Activated CD8-positive, alpha-beta T cell treated with anti-CD3 and anti-CD28 coated beads, Interleukin-2, amount 10 ng/mL, durations not matched to agents 7 days and 5 days (primary cell): Measurements from ENCODE around the gene UBTD1. TPM values are rescaled to one million over a fixed set of nuclear protein-coding genes. Genes with fewer than 3 reads are reported as not detected.
"Not testable (repeated sequence)": the region's sequence is repeated elsewhere in the genome, so short reads cannot be mapped to it uniquely, and the experiment has no call there.

ENCODE experiments used
- ATAC-seq: fragments of 150-1000 bp; cut with Tn5 transposase; one replicate; pipeline ENCODE4 v1.10.0; 2021; ENCODE audit warnings: moderate library complexity
- CTCF ChIA-PET: fragments of 350-600 bp; sonication (Branson Sonifier 250); formaldehyde crosslinking; loops from one replicate; lab custom pipeline; 2021; ENCODE audit warnings: antibody characterized with exemption; lab: Charles Lee
- POLR2A ChIA-PET: fragments of 350-600 bp; sonication (Branson Sonifier 250); formaldehyde crosslinking; loops from one replicate; lab custom pipeline; 2021; ENCODE audit warnings: antibody characterized with exemption; lab: Charles Lee
- DNase-seq: peaks from one replicate; pipeline ENCODE4 v3.0.0-alpha.2; 2020
- H3K27ac Mint-ChIP-seq: one replicate; pipeline ENCODE4 v1.8.0; 2021; ENCODE audit warnings: mild to moderate bottlenecking, mixed read lengths
- H3K27me3 Mint-ChIP-seq: one replicate; pipeline ENCODE4 v1.8.0; 2021; ENCODE audit warnings: low read depth, mixed read lengths
- H3K36me3 Mint-ChIP-seq: one replicate; pipeline ENCODE4 v1.8.0; 2021; ENCODE audit warnings: low read depth, mixed read lengths
- H3K4me1 Mint-ChIP-seq: one replicate; pipeline ENCODE4 v1.8.0; 2021; ENCODE audit warnings: low read depth, mixed read lengths
- H3K4me3 Mint-ChIP-seq: one replicate; pipeline ENCODE4 v1.8.0; 2021; ENCODE audit warnings: mild to moderate bottlenecking, mixed read lengths
- H3K9me3 Mint-ChIP-seq: one replicate; pipeline ENCODE4 v1.8.0; 2022; ENCODE audit warnings: mixed read lengths; ENCODE audit not compliant: insufficient read depth
- total RNA-seq, 2 experiments: library from RNA; stranded (reverse); gene quantifications; one replicate each; pipeline ENCODE4 v1.2.3, GENCODE V29; 2021

Gene UBTD1
- total RNA-seq, 2 experiments from 2014 or later, result 0.58 to 1.1 TPM

DNA sequence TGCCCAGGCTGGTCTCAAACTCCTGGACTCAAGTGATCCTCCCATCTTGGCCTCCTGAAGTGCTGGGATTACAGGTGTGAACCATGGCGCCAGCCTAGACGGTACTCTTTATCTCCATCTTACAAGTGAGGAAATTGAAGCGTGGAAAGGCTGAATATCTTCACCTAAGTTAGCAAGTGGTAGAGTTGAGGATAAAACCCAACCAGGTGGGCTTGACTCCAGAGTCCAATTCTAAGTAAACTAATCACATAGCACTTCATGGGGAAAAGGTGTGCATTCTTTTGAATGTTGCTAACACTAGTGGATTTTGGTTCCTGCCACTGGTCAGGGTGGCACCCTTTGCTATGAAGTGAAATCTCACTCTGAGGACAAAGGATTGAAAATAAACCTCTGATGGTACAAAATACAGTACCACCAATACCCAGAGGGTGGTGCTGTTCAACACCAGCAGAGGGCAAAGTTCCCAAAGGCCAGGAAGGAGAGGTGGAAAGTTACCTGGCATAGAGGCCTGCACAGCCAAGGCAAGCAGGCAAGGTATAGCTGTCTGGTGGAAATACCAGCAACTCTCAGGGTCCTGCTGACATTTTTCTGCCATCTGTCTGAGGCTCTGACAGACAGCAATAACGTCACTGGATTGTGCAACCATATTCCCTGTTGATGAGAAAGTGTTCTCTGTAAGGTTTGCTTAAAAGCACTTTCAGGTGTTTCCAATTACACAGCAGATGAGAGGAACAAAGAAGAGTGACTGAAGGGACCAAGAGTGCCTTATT, 35.2 kb upstream of the UBTD1 start:
- Mint-ChIP-seq H3K4me1 (no peaks in the 10 kb centered on the region), H3K27me3 (no peaks in the 10 kb centered on the region), H3K9me3 (no peaks in the 10 kb centered on the region), H3K4me3 (no peak overlapping the region), H3K36me3 (peaks cover 65% of the 10 kb centered on the region), H3K27ac (peak overlapping the region; percentile 3)
- ChIA-PET CTCF (interaction anchor here (0.9 to 7.2 kb wide), 11 partner anchors 9 to 90 kb away, joined by 3 to 49 read pairs (median 4); no protein-coding TSS in a partner anchor), POLR2A (no interaction called here)
- DNase-seq (peak; percentile 54), ATAC-seq (peak; percentile 54)

DNA sequence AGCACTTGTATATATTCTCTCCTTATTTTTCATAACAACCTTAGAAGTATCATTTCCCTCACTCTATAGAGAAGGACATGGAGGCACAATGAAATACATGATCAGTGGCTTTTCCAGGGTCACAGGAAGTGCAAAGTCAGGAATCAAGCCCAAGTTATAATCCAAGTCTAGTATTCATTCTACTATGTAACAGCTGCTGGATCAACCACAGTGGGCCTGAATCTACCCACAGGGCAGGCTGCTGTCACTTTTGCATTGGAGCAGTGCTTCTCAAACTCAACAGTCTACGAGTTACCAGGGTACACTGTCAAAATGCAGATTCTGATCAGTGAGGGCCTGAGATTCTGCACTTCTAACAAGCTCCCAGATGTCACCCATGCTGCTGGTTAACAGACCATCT, 34.5 kb upstream of the UBTD1 start:
- no peak overlapping the region for H3K4me3 Mint-ChIP-seq
- ATAC-seq (no peak), DNase-seq (no peak)
- CTCF ChIA-PET, result interaction anchor here (0.7 to 7.2 kb wide), 12 partner anchors 9 to 89 kb away, joined by 3 to 49 read pairs (median 4); no protein-coding TSS in a partner anchor
- H3K27me3 Mint-ChIP-seq, result no peaks in the 10 kb centered on the region
- POLR2A ChIA-PET, result interaction anchor here (0.6 kb wide), 1 partner anchor 151 kb away, joined by 3 read pairs; no protein-coding TSS in a partner anchor
- H3K36me3 Mint-ChIP-seq, result peaks cover 64% of the 10 kb centered on the region
- no peaks in the 10 kb centered on the region for H3K4me1 Mint-ChIP-seq
- H3K9me3 Mint-ChIP-seq, result no peaks in the 10 kb centered on the region
- H3K27ac Mint-ChIP-seq, result peak overlapping the region; percentile 3

DNA sequence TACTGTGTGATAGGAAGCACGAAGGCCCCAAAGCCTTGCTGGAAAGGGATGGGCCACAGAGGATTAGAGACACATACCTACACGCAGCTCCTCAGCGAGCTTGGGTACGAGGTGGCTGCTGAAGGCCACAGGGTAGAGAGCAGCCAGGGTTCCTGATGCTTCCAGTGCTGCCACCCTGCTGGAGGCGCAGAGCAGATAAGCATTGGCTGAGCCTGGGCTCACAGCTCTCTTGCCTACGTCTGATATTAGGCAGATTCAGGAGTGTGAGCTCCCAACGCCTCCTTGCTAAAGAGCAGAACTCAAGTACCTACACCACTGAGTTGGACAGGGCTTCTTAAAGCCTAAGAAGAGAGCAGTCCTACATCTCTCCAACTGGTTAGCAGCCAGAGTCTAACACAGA, 32.7 kb upstream of the UBTD1 start:
- ATAC-seq (no peak), DNase-seq (no peak)
- CTCF ChIA-PET, result interaction anchor here (0.8 to 7.2 kb wide), 5 partner anchors 9 to 87 kb away, joined by 3 to 49 read pairs (median 7); partner anchors contain the start of gene RRP12
- no peak overlapping the region for H3K27ac Mint-ChIP-seq
- H3K9me3 Mint-ChIP-seq, result no peaks in the 10 kb centered on the region
- H3K4me1 Mint-ChIP-seq, result no peaks in the 10 kb centered on the region
- POLR2A ChIA-PET, result interaction anchor here (2.2 kb wide), 1 partner anchor 12 kb away, joined by 6 read pairs; no protein-coding TSS in a partner anchor
- peaks cover 58% of the 10 kb centered on the region for H3K36me3 Mint-ChIP-seq
- no peak overlapping the region for H3K4me3 Mint-ChIP-seq
- H3K27me3 Mint-ChIP-seq, result no peaks in the 10 kb centered on the region

DNA sequence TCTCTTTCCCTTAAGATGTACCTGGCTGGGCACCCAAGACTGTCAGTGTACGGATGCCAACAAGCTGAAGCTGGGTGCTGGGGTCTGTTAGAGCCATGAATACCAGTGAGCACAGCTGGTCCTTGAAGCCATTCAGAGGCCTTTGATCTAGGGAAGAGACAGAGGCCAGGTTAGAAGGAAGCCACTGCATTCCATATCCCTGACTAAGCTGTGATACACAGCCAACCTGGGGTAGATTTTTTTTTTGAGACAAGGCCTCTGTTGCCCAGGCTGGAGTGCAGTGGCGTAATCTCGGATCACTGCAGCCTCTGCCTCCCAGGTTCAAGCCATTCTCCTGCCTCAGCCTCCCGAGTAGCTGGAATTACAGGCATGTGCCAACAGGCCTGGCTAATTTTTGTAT, 32.0 kb upstream of the UBTD1 start:
- no peaks in the 10 kb centered on the region for H3K9me3 Mint-ChIP-seq
- no peak overlapping the region for H3K27ac Mint-ChIP-seq
- no peaks in the 10 kb centered on the region for H3K27me3 Mint-ChIP-seq
- POLR2A ChIA-PET, result interaction anchor here (2.2 kb wide), 1 partner anchor 13 kb away, joined by 6 read pairs; no protein-coding TSS in a partner anchor
- no peak overlapping the region for H3K4me3 Mint-ChIP-seq
- ATAC-seq (no peak), DNase-seq (no peak)
- H3K4me1 Mint-ChIP-seq, result no peaks in the 10 kb centered on the region
- CTCF ChIA-PET, result interaction anchor here (0.8 to 7.2 kb wide), 7 partner anchors 10 to 87 kb away, joined by 3 to 49 read pairs (median 3); partner anchors contain the start of gene RRP12
- peaks cover 51% of the 10 kb centered on the region for H3K36me3 Mint-ChIP-seq

DNA sequence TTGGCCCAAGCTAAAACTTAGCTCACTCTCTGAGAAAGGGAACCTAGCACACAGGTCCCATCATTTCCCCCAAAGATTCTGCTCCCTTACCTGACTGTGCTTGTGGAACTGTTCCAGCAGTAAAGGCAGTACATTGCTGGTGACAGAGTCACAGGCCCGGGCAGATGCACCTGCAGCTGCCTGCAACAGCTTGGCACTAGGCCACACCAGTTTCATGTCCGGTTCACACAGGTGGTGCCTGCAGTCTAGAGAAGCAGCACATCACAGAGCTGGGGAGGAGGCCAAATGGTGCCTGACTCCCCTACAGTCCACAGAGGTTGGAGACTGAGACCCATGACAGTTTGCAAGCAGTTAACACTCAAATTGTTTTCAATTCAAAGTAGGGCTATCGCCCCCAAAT, 30.6 kb upstream of the UBTD1 start:
- H3K9me3 Mint-ChIP-seq, result no peaks in the 10 kb centered on the region
- no peaks in the 10 kb centered on the region for H3K27me3 Mint-ChIP-seq
- ChIA-PET POLR2A (interaction anchor here (0.8 to 1.0 kb wide), 2 partner anchors 67 to 95 kb away, joined by 3 read pairs; partner anchors contain the start of gene RRP12), CTCF (interaction anchor here (1.2 to 2.5 kb wide), 3 partner anchors 12 to 67 kb away, joined by 3 to 7 read pairs (median 3); partner anchors contain the start of gene RRP12)
- no peak overlapping the region for H3K4me3 Mint-ChIP-seq
- no peak overlapping the region for H3K27ac Mint-ChIP-seq
- H3K36me3 Mint-ChIP-seq, result peaks cover 43% of the 10 kb centered on the region
- ATAC-seq, result no peak
- no peaks in the 10 kb centered on the region for H3K4me1 Mint-ChIP-seq
- no peak for DNase-seq

DNA sequence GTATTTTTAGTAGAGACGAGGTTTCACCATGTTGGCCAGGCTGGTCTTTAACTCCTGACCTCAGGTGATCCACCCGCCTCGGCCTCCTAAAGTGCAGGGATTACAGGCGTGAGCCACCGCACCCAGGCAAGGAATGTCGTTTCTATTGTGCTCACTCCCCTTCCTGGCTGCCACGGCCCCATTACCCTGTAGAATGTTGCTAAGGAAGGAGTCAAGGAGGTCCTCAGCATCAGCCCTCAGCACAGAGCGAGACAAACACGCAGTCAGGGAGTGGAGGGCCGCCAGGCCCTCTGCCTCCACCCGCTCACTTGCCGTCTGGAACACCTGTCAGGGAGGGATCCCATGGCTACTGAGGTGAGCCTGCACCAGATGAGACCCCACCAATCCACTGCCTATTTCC, 29.9 kb upstream of the UBTD1 start:
- DNase-seq, ATAC-seq, H3K9me3 Mint-ChIP-seq, H3K27ac Mint-ChIP-seq, H3K27me3 Mint-ChIP-seq, CTCF ChIA-PET, H3K4me1 Mint-ChIP-seq, H3K4me3 Mint-ChIP-seq: not testable (repeated sequence)
- peaks cover 44% of the 10 kb centered on the region for H3K36me3 Mint-ChIP-seq
- POLR2A ChIA-PET, result interaction anchor here (0.8 kb wide), 1 partner anchor 68 kb away, joined by 3 read pairs; the partner anchor contains the start of gene RRP12

DNA sequence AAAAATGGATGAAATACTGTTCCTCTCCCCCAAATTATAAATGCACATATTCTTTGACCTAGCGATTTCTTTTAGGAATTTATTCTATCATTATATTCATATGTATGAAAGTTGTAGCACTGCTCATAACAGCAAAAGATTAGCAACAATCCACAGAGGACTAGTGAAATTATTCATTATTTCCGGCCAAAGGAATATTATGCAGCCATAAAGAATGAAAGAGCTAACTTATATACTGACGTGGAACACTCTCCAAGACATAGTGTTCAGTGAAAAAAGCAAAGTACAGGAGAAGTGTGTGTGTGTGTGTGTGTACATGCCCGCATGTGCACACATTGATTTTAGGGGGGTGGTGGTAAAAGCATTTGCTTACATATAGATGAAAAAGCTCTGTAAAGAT, 23.8 kb upstream of the UBTD1 start:
- POLR2A ChIA-PET, result interaction anchor here (0.6 kb wide), 2 partner anchors 41 to 179 kb away, joined by 3 read pairs; no protein-coding TSS in a partner anchor
- ATAC-seq (no peak), DNase-seq (no peak)
- H3K27ac Mint-ChIP-seq, result no peak overlapping the region
- no peaks in the 10 kb centered on the region for H3K27me3 Mint-ChIP-seq
- peaks cover 55% of the 10 kb centered on the region for H3K36me3 Mint-ChIP-seq
- CTCF ChIA-PET, result interaction anchor here (1.8 to 3.8 kb wide), 2 partner anchors 10 to 78 kb away, joined by 6 to 17 read pairs; no protein-coding TSS in a partner anchor
- no peak overlapping the region for H3K4me3 Mint-ChIP-seq
- peaks cover 2% of the 10 kb centered on the region for H3K4me1 Mint-ChIP-seq
- no peaks in the 10 kb centered on the region for H3K9me3 Mint-ChIP-seq

DNA sequence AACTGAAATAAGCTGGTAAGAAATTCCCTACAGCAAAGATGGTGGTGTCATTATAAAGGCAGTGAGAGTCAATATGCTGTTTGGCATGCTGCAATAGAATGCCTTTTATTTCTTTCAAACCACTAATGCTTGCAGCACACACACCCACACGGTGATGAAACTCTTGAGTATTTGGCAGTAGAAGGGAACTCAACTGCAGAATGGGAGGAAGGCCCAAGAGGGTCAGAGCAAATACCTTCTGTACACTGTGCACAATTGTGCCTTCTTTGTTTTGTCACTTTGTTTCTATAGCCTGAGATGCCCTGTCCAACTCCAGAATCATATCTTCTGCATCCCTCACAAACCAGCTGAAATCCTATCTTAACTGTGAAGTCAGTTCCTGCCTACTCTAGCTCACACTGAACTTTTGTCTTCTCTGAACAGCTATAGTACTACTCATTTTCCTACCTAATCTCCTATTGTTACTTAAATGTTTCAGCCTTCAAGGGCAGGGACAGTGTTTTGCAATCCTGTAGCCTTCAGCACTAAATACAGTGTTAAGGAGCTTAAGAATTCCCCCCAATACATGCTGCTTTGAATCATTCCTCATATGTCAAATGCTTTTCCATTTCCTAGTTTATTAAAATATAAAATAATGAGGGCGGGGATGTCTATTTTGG, 22.7 kb upstream of the UBTD1 start:
- Mint-ChIP-seq H3K27me3 (no peaks in the 10 kb centered on the region), H3K36me3 (peaks cover 59% of the 10 kb centered on the region), H3K27ac (no peak overlapping the region), H3K9me3 (no peaks in the 10 kb centered on the region), H3K4me1 (peaks cover 2% of the 10 kb centered on the region), H3K4me3 (no peak overlapping the region)
- ChIA-PET CTCF (interaction anchor here (3.8 kb wide), 1 partner anchor 11 kb away, joined by 17 read pairs; no protein-coding TSS in a partner anchor), POLR2A (interaction anchor here (0.8 kb wide), 1 partner anchor 21 kb away, joined by 3 read pairs; no protein-coding TSS in a partner anchor)
- no peak for ATAC-seq
- DNase-seq, result no peak

DNA sequence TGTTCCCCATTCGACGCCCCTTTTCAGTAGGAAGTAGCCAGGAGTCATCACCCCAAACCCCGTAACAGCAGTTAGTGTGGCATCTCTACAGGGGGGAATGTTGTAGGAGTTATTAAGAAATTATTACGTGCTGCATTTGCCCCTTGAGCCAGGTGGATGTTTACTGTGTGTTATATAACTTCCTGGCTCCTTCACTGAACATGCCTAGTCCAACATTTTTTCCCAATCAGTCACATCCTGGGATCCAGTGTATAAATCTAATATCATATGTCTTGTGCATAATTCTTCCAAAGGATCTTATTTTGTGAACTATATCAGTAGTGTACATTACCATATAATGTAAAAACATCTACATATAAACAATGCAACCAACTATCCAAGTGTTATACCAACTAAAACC, 19.3 kb upstream of the UBTD1 start:
- ATAC-seq, CTCF ChIA-PET, H3K4me3 Mint-ChIP-seq, H3K4me1 Mint-ChIP-seq, H3K27ac Mint-ChIP-seq, POLR2A ChIA-PET, H3K27me3 Mint-ChIP-seq, H3K9me3 Mint-ChIP-seq, DNase-seq: not testable (repeated sequence)
- peaks cover 52% of the 10 kb centered on the region for H3K36me3 Mint-ChIP-seq

DNA sequence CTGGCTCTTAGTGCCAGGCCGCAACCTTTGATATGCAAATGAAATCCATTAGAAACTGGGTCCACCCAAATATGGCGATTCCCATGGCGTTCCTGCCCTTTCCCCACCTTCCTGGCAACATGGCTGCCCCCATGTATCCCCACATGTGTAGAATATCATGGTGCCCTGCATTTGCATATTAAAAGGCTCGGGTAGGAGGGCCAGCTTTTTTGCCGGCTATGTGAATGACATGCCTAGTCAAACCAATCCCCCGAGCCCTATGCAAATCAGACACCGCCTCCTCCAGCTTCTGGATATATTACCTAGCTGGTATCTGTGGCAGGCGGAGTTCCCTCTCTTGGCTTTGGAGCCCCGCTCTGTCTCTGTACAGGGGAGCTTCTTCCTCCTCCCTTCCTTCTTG, 18.8 kb upstream of the UBTD1 start:
- no peaks in the 10 kb centered on the region for H3K9me3 Mint-ChIP-seq
- H3K36me3 Mint-ChIP-seq, result peaks cover 47% of the 10 kb centered on the region
- POLR2A ChIA-PET, result no interaction called here
- no peak overlapping the region for H3K4me3 Mint-ChIP-seq
- no peaks in the 10 kb centered on the region for H3K27me3 Mint-ChIP-seq
- ATAC-seq (no peak), DNase-seq (no peak)
- no peak overlapping the region for H3K27ac Mint-ChIP-seq
- peaks cover 2% of the 10 kb centered on the region for H3K4me1 Mint-ChIP-seq
- CTCF ChIA-PET, result no interaction called here

DNA sequence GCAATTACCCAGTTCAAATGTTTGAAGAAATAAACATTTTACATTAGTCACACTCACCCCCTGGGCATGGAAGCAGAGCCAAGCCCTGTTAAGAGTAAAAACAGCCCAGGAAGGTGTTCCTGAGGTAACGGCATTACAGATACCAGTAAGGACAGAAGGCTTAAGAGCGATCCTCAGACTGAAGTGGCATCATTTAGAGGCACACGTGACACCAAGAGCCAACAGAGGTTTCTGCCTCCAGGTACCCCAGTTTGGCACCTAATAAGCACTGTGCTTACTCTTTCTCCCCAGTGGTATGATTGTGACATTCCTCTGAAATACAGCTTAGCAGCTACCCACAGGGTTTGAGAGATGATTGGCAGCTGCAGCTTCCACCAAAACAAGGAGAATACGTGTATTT, 17.7 kb upstream of the UBTD1 start:
- ATAC-seq (no peak), DNase-seq (no peak)
- no peak overlapping the region for H3K27ac Mint-ChIP-seq
- H3K27me3 Mint-ChIP-seq, result no peaks in the 10 kb centered on the region
- H3K4me3 Mint-ChIP-seq, result no peak overlapping the region
- ChIA-PET POLR2A (no interaction called here), CTCF (interaction anchor here (1.2 kb wide), 1 partner anchor 14 kb away, joined by 3 read pairs; no protein-coding TSS in a partner anchor)
- peaks cover 2% of the 10 kb centered on the region for H3K4me1 Mint-ChIP-seq
- H3K36me3 Mint-ChIP-seq, result peaks cover 43% of the 10 kb centered on the region
- H3K9me3 Mint-ChIP-seq, result no peaks in the 10 kb centered on the region
